ENCODE results near the gene S1PR2.

GRCh38 chr19:10278935-10279334 is 47.8 kb upstream of the S1PR2 start:
- TF ChIP-seq CTCF (IDR thresholded peaks at IDR 0.05) = no peak
- no peak for TF ChIP-seq POLR2AphosphoS5 (IDR thresholded peaks at IDR 0.05)
